ENCODE measurements around the gene SPTSSB.

GRCh38 chr3:161337311-161337710 lies 34.0 kb downstream of the SPTSSB start:
- TF ChIP-seq CTCF (IDR thresholded peaks at IDR 0.05; ENCODE audit: poor library complexity) (no peak), EZH2phosphoT487 (IDR thresholded peaks at IDR 0.05; ENCODE audit: low read depth, severe bottlenecking, unreplicated experiment) (no peak), EZH2 (IDR thresholded peaks at IDR 0.05; ENCODE audit: borderline replicate concordance) (no peak)

Data from hepatocyte (in vitro differentiated cells).